OCI-M2 (cell line): Measurements from ENCODE around the gene CHCHD1.
"Not testable (repeated sequence)": the region's sequence is repeated elsewhere in the genome, so short reads cannot be mapped to it uniquely, and the experiment has no call there.

Experiments
- DNase-seq: peaks from one replicate; lab custom pipeline; 2025; ENCODE audit not compliant: unreplicated experiment; lab: John Stamatoyannopoulos, UW

CHCHD1 gene

GRCh38 chr10:73781879-73782748 is at the start of gene CHCHD1:
CHCHD1 (plus strand) TSS chr10:73782048; CDS start chr10:73782076, 28 bp downstream.
- peak; percentile 26 for DNase-seq

GRCh38 chr10:73732426-73732825 is 49.4 kb upstream of the CHCHD1 start:
- no peak for DNase-seq

DNA sequence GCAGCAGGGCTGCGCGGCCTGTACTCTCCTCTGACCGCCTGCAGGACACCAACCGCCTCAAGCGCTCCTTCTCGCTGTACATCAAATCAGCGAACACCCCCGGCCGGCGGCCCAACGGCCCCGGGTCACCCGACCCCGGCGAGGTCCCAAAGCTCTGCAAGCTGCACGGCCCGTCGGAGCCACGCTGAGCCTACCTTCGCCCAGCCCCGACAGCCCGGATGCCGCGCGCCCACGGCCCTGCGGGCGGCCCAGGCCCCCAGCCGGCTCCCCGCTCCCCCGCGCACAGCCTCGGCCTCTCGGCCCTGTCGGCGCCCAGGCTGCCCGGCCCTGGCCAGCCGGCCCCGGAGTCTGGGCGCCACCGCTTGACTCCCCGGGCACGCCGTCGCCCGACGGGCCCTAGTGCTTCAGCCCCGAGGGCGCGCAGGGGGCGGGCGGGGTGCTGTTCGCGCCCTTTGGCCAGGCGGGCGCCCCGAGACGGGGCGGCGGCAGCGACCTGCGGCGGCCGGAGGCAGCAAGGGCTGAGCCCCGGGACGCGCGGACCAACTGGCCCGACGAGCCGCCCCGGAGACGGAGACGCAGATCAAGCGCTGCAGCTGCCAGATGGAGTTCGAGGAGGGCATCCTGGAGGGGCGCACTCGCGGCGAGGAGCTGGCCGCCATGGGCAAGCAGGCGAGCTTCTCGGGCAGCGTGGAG is 48.8 kb upstream of the CHCHD1 start:
- no peak for DNase-seq

GRCh38 chr10:73734028-73734720 is 47.7 kb upstream of the CHCHD1 start:
- no peak for DNase-seq

DNA sequence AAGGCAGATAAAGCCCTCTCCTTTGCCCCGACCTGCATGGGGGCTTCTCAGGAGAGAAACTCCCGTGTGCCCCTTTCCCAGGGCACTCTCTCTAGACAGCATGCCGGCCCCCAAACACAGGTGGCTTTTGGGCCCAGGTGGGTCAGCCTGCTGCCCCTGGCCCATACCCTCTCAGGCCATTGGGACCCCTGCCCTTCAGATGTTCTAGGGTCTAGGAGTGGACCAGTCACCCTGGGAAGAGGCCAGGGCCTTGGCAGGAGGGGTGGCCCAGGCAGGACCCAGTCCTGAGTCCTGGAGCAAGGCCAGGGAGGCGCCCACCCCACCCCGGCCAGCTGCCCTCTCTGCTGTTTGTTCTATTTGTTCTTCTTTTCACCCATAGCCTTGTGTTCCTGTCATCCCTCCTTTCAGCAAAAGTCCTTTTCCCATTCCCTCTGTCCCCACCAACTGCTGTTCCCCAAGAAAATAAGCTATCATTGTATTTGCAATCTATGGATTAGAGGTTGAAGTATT is 47.0 kb upstream of the CHCHD1 start:
- no peak for DNase-seq

DNA sequence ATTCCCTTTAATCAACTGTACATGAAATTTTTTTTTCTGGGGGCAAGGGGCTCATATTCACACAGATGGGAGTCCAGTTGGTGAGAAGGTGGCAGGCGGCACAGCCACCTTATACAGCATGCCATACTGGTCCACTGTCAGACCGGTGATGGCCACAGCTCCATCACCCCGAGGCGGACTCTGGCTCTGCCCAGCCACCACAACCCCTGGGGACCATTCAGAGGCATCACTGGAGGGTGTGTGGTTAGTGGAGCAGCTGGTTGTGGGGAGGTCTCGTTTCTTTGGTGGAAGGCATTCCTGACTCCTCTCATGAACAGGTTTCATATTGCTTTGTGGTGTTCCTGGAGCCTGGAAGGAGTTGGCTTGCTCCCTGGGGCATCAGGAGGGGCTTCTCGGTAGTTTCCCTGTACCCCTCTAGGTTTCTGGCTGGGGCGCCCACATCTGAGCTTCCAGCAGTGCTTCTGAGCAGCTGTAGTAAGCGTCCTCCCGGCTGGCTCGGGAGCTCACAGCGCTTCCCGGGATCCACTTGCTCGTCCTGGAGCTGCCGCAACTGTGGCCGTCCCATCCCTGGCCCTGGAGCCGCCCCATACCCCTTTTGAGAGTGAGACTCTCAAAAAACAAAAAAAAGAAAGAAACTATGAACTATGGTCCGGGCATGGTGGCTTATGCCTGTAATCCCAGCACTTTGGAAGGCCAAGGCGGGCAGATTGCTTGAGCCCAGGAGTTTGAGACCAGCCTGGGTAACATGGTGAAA is 41.2 kb upstream of the CHCHD1 start:
- DNase-seq: not testable (repeated sequence)

- no peak for DNase-seq
These were observed 39.5 kb upstream of the CHCHD1 start for GRCh38 chr10:73742454-73742734.

DNA sequence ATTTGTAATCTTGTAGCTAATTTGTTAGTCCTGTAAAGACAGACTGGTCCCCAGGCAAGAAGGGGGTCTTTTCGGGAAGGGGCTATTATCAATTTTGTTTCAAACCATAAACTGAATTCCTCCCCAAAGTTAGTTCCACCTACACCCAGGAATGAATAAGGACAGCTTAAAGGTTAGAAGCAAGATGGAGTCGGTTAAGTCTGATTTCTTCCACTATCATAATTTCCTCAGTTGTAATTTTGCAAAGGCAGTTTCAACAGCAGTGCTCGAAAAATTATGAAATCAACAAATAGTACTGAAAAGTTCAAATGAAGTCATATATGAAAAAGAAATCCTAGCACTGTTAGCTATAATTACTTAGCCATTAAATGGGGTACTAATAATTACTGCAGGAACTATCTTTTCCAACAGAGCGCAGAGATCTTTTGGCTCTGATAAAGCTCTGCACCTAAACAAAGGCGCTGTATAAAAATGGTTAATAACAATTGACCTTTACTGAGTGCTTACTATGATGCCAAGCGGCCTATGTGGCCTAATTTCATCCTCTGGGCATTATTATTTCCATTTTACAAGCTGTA is 38.4 kb upstream of the CHCHD1 start:
- no peak for DNase-seq

GRCh38 chr10:73743905-73744663 is 37.8 kb upstream of the CHCHD1 start, which contains the start of gene SEC24C:
SEC24C (plus strand) TSS chr10:73744372; CDS start chr10:73746833, 2,461 bp downstream.
- peak; percentile 78 for DNase-seq

DNA sequence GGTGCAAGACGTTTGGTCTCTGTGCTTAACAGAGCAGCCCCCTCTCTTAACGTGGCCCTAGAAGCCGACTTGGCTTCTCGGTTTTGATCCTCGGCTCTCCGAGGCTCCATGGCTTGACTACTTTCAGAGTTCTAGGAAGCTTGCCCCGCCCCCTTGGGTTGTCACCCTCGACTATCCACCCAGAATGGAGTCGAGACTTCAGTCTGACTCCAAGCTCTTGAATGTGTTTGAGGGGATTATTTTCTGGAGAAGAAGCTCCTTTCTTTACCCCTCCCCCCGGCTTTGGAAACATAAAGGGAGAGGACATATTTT is 37.2 kb upstream of the CHCHD1 start:
- DNase-seq: peak; percentile 39

GRCh38 chr10:73746721-73747120 is 35.1 kb upstream of the CHCHD1 start:
- no peak for DNase-seq

GRCh38 chr10:73750819-73751218 is 31.0 kb upstream of the CHCHD1 start:
- DNase-seq: no peak

DNA sequence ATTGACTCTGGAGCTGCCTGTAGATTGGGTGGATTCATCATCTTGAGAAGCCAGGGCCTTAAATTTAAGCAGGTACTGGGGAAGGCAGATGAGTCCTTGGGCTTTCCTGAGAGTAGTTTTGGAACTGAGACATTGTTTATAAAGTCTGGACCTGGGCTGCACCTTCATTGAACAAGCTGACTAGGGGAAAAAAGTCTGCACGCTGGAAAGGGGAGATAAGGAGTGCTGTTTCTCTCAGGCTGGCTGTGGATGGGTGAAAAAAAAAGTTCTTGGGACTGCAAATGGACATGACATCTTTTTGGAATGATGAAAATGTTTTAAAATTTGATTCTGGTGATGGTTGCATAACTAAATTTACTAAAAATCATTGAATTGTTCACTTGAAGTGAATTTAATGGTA is 25.7 kb upstream of the CHCHD1 start:
- no peak for DNase-seq

- DNase-seq: no peak
These were observed 22.9 kb upstream of the CHCHD1 start for GRCh38 chr10:73758704-73759511.

DNA sequence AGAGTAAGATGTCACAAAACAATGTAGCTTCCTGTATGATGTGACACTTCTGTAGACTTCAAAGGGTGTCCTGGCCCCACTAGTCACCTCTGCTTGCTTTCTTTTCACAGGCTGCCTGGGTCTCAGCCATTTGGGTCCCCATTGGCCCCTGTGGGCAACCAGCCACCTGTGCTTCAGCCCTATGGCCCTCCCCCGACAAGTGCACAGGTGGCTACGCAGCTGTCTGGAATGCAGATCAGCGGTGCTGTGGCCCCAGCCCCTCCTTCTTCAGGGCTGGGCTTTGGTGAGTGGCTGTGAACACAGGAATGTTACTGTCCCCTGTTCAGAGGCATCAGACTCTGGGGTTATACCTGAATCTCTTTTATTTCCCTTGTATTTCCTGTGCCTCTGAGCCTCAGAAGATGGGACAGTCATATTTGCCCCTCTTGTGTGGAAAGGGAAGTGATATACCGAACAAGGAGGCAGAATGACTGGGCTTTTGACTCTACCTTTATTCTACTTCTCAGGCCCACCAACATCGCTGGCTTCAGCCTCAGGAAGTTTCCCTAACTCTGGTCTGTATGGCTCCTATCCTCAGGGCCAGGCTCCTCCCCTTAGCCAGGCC is 22.2 kb upstream of the CHCHD1 start:
- DNase-seq: no peak

DNA sequence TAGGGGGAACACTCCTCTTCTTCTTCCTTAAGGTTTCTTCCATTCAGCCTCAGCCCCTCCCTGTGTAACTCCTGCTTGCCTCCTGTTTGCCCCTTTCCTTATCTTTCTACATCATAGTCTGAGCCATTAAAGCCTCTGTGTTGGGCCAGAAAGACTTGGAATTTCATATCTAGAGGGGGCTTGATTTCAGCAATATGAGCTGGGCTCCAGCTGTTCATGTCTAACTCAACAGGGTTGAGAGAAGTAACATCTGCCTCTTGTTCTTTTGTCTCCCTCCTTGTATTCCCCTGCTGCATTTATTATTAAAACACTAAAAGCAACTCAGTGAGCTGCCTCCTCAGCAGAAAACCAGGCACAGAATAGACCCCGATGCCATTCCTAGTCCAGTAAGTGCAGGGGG is 20.1 kb upstream of the CHCHD1 start:
- DNase-seq: no peak

DNA sequence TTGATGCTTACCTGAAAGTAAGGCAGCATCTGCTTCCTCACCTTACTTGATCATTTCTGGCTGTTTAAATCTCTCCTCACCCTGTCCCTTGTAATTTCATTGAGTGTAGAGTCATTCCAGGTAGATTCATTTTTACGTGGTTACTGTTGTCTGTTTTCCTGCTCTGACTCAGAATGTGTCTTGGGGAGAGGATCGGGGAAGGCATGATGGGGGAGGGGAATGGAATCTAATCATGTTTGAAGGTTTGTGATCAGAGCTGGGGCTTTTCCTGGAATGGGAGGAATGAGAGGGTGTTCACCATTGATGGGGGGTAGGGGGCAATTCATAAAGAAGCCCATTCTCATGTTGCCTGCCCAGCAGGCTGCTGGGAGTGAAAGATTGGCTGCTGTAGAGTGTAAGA is 18.9 kb upstream of the CHCHD1 start:
- DNase-seq: no peak

GRCh38 chr10:73763343-73763742 is 18.5 kb upstream of the CHCHD1 start:
- no peak for DNase-seq

DNA sequence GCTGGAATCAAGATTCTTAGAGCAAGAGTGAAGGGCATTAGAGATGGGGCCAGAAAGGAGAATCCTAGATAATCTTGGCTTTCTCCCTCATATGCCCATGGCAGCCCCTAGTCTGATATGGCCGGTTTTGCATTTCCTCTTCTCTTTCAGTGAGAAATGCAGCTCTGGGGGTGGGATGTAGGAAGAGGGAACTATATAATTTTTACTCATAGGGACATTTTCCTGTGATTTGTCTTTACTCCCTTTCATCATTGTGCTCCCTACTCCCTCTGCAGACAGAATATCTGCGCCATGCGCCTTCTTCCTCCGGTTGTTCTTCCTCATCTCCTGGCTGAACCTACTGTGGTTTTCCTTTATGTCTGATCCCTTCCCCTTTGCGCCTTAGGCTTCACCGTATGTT is 16.8 kb upstream of the CHCHD1 start:
- DNase-seq: no peak
